Measurements from ENCODE around the gene MED17. TPM values are rescaled to one million over a fixed set of nuclear protein-coding genes. Genes with fewer than 3 reads are reported as not detected.

MED17 gene
- total RNA-seq, 1 experiment from 2014 or later: 41.1 TPM

- TF ChIP-seq EGR1 (IDR thresholded peaks at IDR 0.05; ENCODE audit: low read depth) (no peak), CBX3 (IDR thresholded peaks at IDR 0.05; ENCODE audit: low read depth) (no peak), EZH2phosphoT487 (IDR thresholded peaks at IDR 0.05; ENCODE audit: borderline replicate concordance) (no peak), RAD21 (IDR thresholded peaks at IDR 0.05; ENCODE audit: low read depth) (no peak), CTCF (IDR thresholded peaks at IDR 0.05 in 2 of 3, conservative IDR thresholded peaks at IDR 0.05 in 1 of 3; ENCODE audit: borderline replicate concordance in 1 of 3, insufficient read depth in 1 of 3, low read depth in 2 of 3, low read length in 2 of 3) (no peak), JUND (IDR thresholded peaks at IDR 0.05) (peak; percentile 20; the same call in 1 of the 2 replicates), REST (IDR thresholded peaks at IDR 0.05; ENCODE audit: low read depth) (no peak), POLR2A (IDR thresholded peaks at IDR 0.05; ENCODE audit: borderline replicate concordance, extremely low read depth, insufficient read depth, insufficient read length) (no peak), TCF7L2 (IDR thresholded peaks at IDR 0.05; ENCODE audit: borderline replicate concordance, extremely low read depth, insufficient read depth, insufficient read length) (no peak), SIN3A (IDR thresholded peaks at IDR 0.05; ENCODE audit: low read depth) (0 out of 2 replicates have a peak, but pooled peaks have one; percentile 59), ZBTB33 (IDR thresholded peaks at IDR 0.05; ENCODE audit: extremely low read depth, insufficient replicate concordance, low read length) (no peak), CEBPB (IDR thresholded peaks at IDR 0.05; ENCODE audit: low read depth) (no peak), SRF (IDR thresholded peaks at IDR 0.05; ENCODE audit: low read depth) (no peak), ZFX (IDR thresholded peaks at IDR 0.05) (no peak), POLR2AphosphoS5 (IDR thresholded peaks at IDR 0.05; ENCODE audit: low read depth, low read length) (peak; percentile 21), ATF3 (IDR thresholded peaks at IDR 0.05) (no peak), YY1 (IDR thresholded peaks at IDR 0.05; ENCODE audit: extremely low read depth, insufficient replicate concordance, low read depth, low read length) (no peak), FOSL1 (IDR thresholded peaks at IDR 0.05; ENCODE audit: low read depth) (no peak; the same call in 1 of the 2 replicates), MAX (IDR thresholded peaks at IDR 0.05) (no peak; the same call in 1 of the 2 replicates)
- peaks cover 79% of the 10 kb centered on the region for H3K79me2 ChIP-seq (ENCODE audit: insufficient read depth, low read length)
- peaks cover 20 to 31% of the 10 kb centered on the region in 2 experiments for H3K4me1 ChIP-seq (ENCODE audit: control insufficient read depth in 1 of 2, insufficient read depth in 2 of 2, low read length in 2 of 2)
- H3K9me2 ChIP-seq (ENCODE audit: insufficient read depth): no peaks in the 10 kb centered on the region
- no peaks in the 10 kb centered on the region for H3K9me3 ChIP-seq (ENCODE audit: control insufficient read depth in 1 of 2, insufficient read depth in 1 of 2, low read depth in 1 of 2, low read length in 2 of 2)
- H3K4me3 ChIP-seq (replicated peaks in 1 of 2; ENCODE audit: low read depth in 1 of 2, low read length in 2 of 2): peak overlapping the region; percentile 79 to 86
- BruUV-seq (replicated peaks): no TSS peak
- peak overlapping the region; percentile 98 for H3K9ac ChIP-seq (ENCODE audit: low read length)
- DNase-seq (ENCODE audit: low read depth, low spot score) (no peak), ATAC-seq (peak; percentile 17)
- no peaks in the 10 kb centered on the region for H3K27me3 ChIP-seq (ENCODE audit: insufficient read depth, low read length)
- peaks cover 42% of the 10 kb centered on the region for H4K20me1 ChIP-seq (ENCODE audit: insufficient read depth)
- ChIA-PET CTCF (interaction anchor here (1.1 kb wide), 1 partner anchor 9 kb away, joined by 3 read pairs; no protein-coding TSS in a partner anchor), POLR2A (interaction anchor here (0.7 to 3.3 kb wide), 10 partner anchors 9 to 1843 kb away, joined by 3 to 43 read pairs (median 4); partner anchors contain the start of genes MED17 and PANX1), RAD21 (ENCODE audit: low non-redundant PET in 1 of 2, low total read pairs in 2 of 2, uncharacterized antibody in 2 of 2, unreplicated experiment in 2 of 2) (no interaction called here)
- no peak overlapping the region for H2AFZ ChIP-seq (ENCODE audit: low read depth, low read length, poor library complexity, severe bottlenecking)
- H3K4me2 ChIP-seq (ENCODE audit: low read length): peak overlapping the region; percentile 83
- H3K36me3 ChIP-seq (ENCODE audit: control insufficient read depth in 1 of 2, insufficient read depth in 2 of 2, low read length in 2 of 2): peaks cover 46 to 54% of the 10 kb centered on the region in 2 experiments
- intact Hi-C loops (cut with micrococcal nuclease): loop anchor here (2.0 kb wide), 2 partner anchors 45 to 389 kb away; partner anchors contain the start of genes MED17 and PANX1
- H3K27ac ChIP-seq (ENCODE audit: low read depth, low read length): peak overlapping the region; percentile 86
Observed at GRCh38 chr11:93740031-93740729, 43.9 kb upstream of the MED17 start.
